ENCODE results near the gene APOBEC3A.
"Not testable (repeated sequence)": the region's sequence is repeated elsewhere in the genome, so short reads cannot be mapped to it uniquely, and the experiment has no call there.

The APOBEC3A gene

DNA sequence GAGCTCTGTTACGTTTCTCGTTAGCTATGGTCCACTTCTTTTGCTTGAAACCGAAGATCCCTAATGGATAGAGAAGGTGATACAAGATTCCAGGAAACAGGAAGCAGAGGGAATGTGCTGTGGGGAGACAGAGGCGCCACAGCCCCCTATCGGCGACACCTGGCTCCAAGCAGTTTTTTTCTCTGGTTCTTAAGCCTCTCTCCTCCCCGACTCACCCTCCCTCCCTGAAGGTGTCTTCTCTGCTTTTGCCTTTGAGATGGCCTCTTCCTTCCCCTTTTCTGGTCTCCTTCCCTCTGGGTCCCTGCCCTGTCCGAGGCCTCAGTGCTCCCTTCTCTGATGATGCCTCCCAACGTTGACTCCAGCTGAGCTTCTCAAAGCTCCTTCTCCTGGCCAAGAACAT, 14.2 kb upstream of the APOBEC3A start:
- no peak for DNase-seq (ENCODE audit: low read depth)

DNA sequence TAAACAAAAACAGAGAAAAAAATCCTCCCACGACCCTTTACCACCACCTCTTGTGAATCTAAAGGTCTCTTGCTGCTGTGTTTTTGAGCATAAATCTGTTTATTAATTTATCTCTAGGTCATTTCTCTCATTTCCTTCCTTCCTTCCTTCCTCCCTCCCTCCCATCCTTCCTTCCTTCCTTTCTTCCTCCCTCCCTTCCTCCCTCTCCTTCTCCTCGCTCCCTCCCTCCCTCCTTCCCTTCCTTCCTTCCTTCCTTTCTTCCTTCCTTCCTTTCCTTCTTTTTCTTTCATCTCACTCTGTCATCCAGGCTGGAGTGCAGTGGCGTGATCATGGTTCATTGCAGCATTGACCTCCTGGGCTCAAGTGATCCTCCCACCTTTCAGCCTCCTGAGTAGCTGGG, 13.5 kb upstream of the APOBEC3A start:
- no peak for DNase-seq (ENCODE audit: low read depth)

DNA sequence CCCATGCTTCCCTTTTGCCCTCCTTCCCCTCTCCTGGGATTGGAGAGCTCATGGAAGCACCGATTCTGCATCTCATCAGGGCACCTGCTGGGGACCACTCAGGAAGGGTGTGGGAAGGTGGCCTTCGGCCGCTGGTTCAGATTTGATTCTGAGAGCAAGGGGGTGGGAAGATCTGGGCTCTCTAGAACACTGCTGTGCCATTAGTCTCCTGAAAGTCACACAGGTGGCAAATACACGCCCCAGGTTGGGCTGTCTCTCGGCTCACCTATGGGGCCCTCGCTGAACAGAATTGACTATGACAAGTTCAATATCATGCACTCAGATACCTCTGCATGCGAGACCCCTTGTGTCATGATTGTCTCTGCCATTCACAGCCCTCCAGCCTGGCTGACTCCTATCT, 12.8 kb upstream of the APOBEC3A start:
- DNase-seq (ENCODE audit: low read depth), result no peak

DNA sequence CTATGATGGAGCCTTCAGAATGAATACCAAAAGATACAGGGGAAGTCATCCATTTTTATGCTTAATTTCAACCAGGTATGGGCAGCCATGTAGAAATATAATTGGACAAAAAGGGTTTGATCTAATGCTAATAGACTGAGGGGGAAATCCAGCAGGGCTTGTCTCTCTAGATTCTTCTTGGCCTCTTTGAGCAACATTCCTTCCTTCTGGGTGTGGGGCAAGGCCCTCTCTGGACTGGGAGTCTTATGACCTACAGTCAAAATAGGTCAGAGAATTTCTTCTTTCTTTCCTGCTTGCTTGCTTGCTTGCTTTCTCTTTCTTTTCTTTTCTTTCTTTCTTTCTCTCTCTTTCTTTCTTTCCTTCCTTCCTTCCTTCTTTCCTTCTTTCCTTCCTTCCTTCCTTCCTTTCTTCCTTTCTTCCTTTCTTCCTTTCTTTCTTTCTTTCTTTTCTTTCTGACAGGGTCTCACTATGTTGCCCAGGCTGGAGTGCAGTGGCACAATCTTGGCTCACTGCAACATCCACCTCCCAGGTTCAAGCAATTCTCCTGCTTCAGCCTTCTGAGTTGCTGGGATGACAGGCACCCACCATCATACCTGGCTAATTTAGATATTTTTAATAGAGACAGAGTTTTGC, 11.6 kb upstream of the APOBEC3A start:
- not testable (repeated sequence) for DNase-seq (ENCODE audit: low read depth)

DNA sequence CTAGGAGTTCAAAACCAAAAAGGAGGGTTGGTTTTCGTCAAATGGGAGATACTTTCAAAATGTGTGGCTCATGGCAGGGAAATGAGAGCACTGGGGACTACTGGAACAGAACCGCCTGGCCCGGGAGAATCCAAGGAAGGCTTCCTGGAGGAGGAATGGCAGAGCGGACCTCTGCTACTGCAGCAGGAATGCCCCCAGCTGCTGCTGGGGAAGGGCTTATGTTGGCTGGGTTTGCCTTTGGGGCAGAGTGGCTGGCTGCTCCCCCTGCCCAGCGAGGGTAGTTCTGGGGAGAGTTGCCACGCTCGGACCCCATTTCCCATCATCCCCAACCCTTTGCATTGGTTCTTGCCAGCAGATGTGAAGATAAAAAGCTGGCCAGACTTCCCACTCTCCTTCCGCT, 10.6 kb upstream of the APOBEC3A start:
- no peak for DNase-seq (ENCODE audit: low read depth)

DNA sequence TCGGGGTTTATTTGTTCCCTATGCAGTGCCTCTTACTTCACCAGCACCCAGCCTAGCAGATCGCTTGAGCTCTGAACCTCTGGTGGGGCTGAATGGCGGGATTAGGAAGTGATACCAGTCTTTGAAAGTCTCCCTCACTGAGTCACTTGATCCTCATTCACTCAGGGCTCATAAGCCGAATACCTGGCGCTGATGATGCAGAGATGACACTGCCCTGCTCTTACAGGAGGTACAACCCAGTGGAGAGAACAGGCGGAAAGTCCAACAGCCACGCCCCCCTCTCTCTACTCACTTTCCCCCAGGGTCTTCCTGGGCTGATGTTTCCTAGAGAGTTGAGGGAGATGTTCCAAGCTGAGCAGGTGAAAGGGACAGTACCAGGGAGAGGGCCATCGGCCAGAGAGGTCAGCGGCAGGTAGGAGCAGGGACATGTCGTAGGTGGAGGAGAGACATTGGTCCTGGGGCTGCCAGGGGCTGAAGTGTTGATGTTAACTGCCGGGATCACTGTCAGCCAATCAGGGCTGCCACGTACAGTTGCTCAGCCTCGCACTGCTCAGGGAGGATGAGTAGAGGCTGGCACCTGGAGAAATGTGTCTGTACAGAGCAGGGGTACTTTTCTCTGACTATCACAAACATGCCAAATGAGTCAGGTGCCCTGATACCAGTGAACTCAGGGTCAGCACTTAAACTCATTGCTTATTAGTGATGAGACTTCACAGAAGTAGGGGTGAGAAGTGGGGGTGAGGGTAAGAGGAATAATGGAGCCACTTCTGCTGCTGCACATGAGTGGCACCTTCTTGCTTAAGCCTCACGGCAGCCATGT, 9.9 kb upstream of the APOBEC3A start:
- no peak for DNase-seq (ENCODE audit: low read depth)

DNA sequence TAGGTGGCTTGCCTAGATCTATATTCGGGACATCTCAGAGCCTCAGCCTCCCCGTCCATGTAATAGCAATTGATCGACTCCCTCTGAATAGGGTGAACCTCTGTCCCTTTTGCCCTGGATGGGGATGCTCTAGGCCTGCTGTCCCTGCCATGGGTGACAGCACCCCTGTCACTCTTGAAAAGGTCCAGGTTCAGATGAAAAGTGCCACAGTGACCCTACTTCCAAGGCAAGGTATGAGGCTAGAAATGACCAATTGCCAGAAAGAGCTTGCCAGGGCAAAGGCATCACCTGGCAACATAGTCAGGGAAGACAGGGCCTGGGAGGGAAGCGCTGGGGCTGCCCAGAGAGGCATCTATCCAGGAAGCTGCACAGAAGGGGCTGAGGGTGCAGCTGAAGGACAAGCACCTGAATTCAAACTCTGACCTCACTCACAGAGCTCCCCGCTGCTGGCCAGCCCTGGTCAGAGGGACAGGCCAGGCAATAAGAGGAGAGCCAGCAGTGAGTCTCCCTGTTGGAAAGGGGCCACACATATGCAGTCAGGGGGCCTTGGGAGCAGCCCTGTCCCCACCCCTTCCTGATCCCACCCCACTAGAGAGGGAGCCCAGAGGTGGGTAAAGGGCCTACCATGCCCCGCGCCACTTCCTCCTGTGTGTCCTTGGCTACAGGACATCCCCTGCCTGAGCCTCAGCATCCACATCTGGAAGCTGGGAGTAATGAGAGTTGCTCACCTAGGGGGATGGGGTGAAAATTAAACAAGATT, 9.0 kb upstream of the APOBEC3A start:
- no peak for DNase-seq (ENCODE audit: low read depth)

DNA sequence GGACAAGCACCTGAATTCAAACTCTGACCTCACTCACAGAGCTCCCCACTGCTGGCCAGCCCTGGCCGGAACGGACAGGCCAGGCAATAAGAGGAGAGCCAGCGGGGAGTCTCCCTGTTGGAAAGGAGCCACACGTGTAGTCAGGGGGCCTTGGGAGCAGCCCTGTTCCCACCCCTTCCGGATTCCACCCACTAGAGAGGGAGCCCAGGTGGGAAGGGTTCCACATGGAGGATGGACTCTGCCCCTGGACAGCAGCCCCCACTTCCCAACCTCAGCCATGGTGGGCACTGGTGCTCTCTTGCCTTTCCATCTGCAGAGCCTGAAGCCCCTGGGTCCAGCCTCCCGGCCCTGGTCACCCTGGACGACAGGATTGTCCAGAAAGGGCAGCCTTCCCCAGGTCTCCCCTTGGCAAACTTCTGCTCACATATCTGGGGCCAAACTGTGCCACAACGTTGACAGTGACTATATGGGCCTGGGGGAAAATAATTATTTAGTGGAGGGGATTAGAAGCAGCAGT, 7.5 kb upstream of the APOBEC3A start:
- no peak for DNase-seq (ENCODE audit: low read depth)

DNA sequence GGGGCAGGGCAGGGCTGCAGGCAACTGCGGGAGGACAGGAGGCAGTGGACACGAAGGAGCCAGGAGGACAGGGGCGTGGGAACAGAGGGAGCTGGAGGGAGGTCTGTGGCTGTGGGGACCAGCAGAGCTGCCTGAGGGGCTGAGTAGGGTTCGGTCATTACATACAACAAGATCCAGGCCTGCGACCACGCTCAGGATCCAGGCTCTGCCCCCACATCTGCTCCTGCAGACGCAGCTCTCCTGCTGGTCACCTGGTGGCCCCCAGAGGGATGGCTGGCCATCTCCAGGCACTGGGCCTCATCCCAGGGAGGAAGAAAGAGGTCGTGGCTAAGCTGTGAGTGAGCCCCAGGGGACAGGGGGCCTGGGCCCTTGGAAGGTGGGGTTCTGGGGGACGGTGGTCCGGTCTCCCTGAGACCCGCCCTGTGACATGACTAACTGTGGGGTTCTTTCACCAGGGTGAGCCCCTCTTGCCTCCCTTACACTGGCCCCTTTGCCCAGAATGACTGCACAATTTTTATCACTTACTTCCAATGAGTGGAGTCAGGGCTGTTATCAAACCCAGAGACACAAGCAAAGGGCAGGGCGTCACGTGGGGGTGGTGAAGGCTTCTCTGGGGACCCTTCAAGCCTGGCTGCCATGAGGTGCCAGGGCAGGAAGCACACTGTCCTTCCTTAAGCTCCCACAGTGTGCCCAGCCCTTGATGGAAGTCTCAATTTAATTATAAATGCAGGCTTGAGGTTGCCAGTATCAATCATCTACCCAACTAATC, 6.7 kb upstream of the APOBEC3A start:
- no peak for DNase-seq (ENCODE audit: low read depth)

DNA sequence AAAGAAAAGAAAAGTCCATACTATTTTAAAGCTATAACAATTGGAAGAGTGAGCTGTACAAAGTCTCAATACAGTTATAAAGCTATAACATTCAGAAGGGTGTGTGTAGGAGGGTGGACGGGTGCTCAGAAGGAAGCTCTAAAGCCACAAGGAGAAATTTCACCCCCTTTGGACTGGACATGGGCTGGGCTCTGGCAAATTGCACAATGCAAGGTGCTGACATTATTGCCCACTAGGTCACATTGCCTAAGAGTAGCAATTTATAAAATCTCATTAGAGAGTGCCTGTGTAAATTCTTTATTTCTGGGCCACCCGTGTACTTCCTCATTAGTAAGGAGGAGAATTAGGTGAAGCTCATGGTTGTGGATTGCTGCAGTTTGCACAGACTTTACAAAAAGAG, 5.7 kb upstream of the APOBEC3A start:
- no peak for DNase-seq (ENCODE audit: low read depth)

DNA sequence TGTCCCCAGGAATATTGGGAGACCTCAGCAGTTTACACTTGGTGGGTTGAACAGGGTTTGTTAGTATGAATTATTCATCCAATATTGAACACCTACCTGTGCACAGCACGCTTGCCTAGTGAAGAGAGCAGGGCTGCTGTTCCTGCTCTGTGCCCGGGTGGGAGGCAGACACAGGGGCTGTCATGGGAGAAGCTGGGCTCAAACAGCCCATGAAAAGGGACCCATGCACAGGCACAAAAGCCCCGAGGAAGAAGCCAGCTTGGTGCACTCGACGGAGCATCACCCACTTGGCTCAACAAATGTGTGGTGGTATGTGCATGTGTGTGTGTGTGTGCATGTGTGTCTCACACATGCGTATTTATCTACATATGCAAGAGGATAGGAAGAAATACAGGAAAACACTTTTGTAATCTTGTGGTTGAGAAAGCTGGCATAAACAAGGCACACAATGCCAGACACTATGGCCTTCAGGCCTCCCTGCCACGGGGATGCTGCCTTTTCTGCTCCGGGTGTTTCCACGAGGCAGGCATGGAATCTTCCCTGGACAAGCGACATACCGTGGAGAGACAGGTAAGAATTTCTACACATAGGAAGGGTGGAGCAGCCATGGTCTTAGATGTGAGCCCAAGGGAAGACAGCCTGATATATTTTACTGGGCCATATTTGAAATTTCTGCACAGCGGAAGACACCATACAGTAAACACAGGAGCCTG, 5.0 kb upstream of the APOBEC3A start:
- no peak for DNase-seq (ENCODE audit: low read depth)

DNA sequence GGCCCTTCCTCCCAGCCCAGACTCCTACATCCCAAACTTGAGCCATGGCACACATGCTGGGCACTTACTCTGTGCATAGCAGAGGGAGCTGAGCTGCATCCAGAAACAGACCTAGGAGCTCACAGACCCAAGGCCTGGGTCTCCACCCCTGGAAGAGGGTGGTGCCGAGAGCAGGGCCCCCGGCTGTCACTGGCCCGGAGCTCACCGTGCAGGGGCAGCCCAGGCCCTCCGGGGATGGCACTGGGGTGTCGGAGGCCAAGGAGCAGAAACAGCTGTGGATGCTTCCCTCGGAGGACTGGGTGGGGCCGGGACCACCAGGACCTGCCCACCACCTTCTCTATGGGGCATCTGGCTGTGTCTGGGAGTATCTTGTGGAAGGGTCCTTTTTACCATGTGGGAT, 4.3 kb upstream of the APOBEC3A start:
- DNase-seq (ENCODE audit: low read depth), result no peak

DNA sequence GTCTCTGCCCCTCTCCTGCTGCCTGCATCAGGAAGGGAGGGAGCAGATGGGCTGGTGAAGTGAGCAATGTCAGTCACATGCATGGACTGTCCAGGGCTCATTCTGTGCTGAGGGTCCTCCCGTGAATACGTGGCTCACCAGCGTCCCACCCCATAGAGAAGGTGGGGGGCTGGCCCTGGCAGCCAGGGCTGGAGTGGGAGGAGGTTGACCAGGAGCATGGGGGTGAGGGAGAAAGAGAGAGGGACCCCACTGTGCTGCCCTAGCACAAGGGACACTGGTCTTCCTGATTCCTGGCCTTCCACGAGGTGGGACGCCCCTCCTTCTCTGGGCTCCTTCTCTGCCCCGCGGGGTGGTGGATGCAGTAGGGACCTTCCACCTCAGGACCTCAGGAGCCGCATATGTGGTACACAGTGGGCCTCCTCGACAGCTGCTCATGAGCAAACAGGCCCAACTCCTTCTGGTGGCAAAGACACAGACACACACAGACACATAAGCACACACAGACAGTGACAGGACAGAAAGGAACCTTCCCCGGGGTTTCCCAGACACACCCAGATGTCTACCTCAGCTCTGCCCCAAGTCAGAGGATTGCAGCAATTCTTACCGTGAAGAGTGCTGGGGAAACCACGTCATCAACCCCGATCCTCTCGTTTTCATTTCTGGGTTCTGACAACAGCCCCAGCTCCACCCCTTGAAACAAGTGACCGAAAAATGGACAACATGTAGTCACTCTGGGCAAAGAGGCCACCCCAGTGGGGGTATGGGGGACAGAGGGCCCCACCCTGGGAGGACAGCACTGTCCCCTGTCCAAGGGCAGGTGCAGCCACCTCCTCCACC, 3.6 kb upstream of the APOBEC3A start:
- DNase-seq (ENCODE audit: low read depth), result peak; percentile 40

DNA sequence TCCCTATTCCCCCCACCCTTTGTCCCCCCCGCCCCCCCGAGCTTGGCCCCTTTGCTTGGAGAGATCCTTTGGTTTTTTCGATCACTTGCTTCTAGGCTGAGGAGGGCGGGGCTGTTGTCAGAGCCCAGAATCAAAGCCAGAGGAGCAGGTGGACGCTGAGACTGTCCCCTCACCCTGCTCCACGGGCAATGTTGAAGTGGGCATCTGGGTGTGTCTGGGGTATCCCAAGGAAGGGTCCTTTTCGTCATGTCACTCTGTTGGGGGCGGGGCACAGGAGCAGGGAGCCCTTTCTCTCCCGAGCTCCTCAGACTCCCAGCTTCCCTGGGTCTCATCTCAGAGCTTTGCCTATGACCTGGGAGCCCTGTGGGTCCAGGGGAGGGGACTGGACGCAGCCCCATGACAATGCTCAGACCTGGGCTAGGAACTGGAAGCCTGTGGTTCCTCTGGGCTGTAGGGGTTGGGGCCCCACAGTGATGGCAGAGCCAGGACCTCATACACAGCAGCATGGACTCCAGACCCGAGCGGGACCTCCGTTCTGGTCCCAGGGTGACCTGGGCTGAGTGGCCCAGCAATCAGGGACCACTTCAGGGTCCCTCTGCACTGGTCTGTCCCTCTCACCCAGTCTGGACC, 2.9 kb upstream of the APOBEC3A start:
- DNase-seq (ENCODE audit: low read depth), result no peak

DNA sequence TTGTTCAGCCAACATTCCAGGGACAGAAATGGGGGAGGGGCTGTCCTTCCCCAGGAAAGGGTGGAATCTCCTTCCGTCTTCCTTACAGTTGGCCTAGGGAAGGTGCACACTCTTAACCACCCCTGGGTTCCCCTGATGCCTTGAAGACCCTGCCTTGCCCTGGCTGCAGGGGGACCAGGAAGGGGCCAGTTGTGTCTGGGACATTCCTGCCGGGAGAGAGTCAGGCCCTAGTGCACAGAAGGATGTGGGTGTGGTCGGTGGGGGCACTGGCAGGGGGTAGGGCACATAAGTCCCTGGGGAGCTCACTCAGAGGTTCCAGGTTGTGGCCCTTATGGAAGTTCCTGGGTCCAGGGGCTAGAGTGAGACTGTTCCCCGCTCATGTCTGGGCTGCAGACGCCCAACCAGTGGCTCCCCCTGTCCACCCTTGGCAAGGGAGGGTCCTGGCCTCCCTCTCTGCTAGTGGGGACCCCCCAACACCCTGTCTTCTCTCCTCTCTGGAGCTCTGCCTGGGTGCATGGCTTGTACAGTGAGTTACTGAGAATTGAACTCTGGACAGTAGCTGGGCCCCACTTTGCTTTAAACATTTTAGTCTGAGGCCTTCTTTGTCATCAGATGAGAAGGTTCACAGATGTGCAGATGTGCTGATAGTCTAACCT, 2.0 kb upstream of the APOBEC3A start:
- no peak for DNase-seq (ENCODE audit: low read depth)

DNA sequence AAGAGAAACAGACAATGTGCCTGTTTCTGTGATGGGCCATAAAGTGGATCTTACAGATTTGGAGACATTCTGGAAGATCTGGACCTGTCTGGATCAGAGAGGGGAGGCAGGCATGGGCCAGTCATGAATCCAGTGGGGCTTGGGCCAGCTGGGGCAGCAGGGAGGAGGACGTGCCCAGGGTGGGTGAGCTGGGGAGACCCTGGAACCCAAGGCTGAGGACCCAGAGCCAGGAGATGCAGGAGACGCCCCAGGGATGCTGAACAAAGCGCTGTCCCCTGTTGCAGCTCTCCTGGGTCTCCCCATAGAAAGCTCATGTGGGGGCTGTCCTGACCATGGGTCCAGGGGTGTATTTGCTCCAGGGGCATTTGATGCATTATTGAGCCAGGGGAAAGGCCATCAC, 1.5 kb upstream of the APOBEC3A start:
- no peak for DNase-seq (ENCODE audit: low read depth)

DNA sequence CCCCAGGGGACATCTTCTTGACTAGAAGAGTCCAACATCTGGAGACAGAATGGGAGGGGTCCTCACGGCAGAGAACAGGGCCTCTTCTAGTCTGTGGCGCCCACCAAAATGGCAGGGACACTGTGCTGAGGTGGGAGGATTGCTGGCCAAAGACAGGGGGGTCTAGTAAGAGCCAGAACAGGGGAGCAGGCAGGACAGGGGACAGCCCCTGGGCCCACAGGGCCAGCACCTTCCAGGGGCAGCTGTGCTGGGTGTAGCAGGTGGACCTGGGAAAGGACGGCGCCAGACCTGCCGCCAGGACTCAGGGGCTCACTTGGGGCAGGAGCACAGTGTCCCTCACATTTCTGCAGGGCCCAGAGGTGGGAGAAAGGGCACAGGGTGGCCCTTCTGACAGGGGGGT, 858 bp upstream of the APOBEC3A start:
- DNase-seq (ENCODE audit: low read depth), result no peak

DNA sequence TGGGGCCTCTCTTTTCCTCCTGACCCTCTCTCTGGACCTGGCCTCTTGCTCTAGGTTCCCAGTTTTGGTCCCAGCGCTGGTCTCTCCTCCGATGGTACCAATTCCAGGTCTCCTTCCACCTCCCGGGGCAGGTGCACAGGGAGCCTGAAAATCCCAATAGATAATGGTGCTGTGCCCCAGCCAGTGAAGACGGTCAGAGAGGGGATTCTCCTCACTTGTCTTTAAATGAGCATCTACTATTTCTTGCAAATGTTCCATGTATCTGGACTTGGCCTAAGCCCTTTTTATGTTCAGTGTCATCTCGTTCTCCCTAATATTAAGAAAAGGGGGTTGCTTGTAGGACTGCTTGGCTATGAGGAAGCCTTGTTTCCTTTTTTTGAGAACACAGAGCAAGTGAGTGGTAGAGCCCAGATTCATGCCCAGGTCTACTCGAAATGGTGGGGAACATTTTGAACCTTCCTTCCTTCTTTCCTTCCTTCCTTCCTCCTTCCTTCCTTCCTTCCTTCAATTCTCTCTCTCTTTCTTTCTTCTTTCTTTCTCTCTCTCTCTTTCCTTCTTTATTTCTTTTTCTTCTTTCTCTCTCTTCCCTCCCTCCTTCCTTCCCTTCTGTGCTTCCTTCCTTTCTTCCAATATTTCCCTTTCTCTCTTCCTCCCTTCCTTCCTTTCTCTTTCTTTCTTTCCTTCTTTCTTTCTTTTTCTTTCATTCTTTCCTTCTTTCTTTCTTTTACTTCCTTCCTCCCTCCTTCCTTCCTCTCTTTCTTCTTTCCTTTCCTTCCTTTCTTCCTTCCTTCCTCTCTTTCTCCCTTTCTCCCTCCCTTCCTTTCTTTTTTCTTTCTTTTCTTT, 620 bp downstream of the APOBEC3A start:
- DNase-seq (ENCODE audit: low read depth), result no peak

DNA sequence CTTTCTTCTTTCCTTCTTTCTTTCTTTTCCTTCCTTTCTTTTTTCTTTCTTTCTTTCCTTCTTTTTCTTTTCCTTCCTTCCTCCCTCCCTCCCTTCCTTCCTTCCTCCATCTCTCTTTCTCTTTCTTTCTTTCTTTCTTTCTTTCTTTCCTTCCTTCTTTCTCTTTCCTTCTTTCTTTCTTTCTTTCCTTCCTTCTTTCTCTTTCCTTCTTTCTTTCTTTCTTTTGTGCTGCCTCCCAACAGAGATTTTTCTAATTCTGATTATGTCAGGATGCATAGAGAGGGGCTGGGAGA, 1.2 kb downstream of the APOBEC3A start:
- not testable (repeated sequence) for DNase-seq (ENCODE audit: low read depth)
